A673 (cell line): ENCODE data around the gene KCNG2. TPM values are rescaled to one million over a fixed set of nuclear protein-coding genes. Genes with fewer than 3 reads are reported as not detected.

Experiments used
- BruUV-seq: library from RNA; stranded (reverse); fragments of 400-500 nt; replicated peaks from 2 replicates; lab custom pipeline; 2021; lab: Mats Ljungman, UMichigan
- CTCF ChIA-PET: fragments of 300-600 bp; sonication (Branson Sonifier 250); formaldehyde crosslinking; loops from one replicate; lab custom pipeline; 2022; ENCODE audit warnings: antibody characterized with exemption; lab: Charles Lee
- POLR2A ChIA-PET: fragments of 300-600 bp; sonication (Branson Sonifier 250); formaldehyde crosslinking; loops from one replicate; lab custom pipeline; 2022; ENCODE audit warnings: antibody characterized with exemption; ENCODE audit not compliant: low non-redundant PET; lab: Charles Lee
- DNase-seq: peaks from one replicate; pipeline ENCODE4 v3.0.0-alpha.2; 2015; ENCODE audit warnings: low spot score
- H3K27ac ChIP-seq: fragments of 200-600 bp; sonication (generic); 2 replicates; pipeline ENCODE4 v1.5.1; 2016; ENCODE audit warnings: mixed run types, low read depth, mild to moderate bottlenecking, mixed read lengths, antibody characterized with exemption, low read length; ENCODE audit not compliant: poor library complexity, severe bottlenecking
- H3K27me3 ChIP-seq: fragments of 200-600 bp; sonication (generic); replicated peaks from 2 replicates; pipeline ENCODE4 v1.6.1; 2017; ENCODE audit warnings: mixed run types, low read depth, mild to moderate bottlenecking, mixed read lengths, antibody characterized with exemption, low read length; ENCODE audit not compliant: insufficient read depth, poor library complexity
- H3K36me3 ChIP-seq: fragments of 200-600 bp; sonication (generic); 2 replicates; pipeline ENCODE4 v1.6.1; 2016; ENCODE audit warnings: mixed run types, mild to moderate bottlenecking, mixed read lengths, antibody characterized with exemption, low read length; ENCODE audit not compliant: insufficient read depth, poor library complexity, severe bottlenecking
- H3K4me1 ChIP-seq: fragments of 200-600 bp; sonication (generic); 2 replicates; pipeline ENCODE4 v1.6.1; 2017; ENCODE audit warnings: mixed run types, mild to moderate bottlenecking, mixed read lengths, antibody characterized with exemption, low read length; ENCODE audit not compliant: insufficient read depth, poor library complexity, severe bottlenecking
- H3K4me3 ChIP-seq: fragments of 200-600 bp; sonication (generic); 2 replicates; pipeline ENCODE4 v1.5.1; 2016; ENCODE audit warnings: low read depth, mixed run types, mild to moderate bottlenecking, mixed read lengths, low read length; ENCODE audit not compliant: poor library complexity, severe bottlenecking
- H3K9me3 ChIP-seq: fragments of 200-600 bp; sonication (generic); 2 replicates; pipeline ENCODE4 v1.6.1; 2016; ENCODE audit warnings: mixed run types, low read depth, mild to moderate bottlenecking, mixed read lengths, antibody characterized with exemption, low read length; ENCODE audit not compliant: poor library complexity, severe bottlenecking
- CTCF ChIP-seq: fragments of 300-800, 200-600 bp; sonication (generic); conservative IDR thresholded peaks from 2 replicates; pipeline ENCODE4 v1.5.1; 2017; ENCODE audit warnings: low read depth, mild to moderate bottlenecking, antibody characterized with exemption, low read length, moderate library complexity, mixed read lengths
- EZH2 ChIP-seq: fragments of 200-600 bp; sonication (generic); IDR thresholded peaks from 2 replicates; pipeline ENCODE4 v1.6.1; 2017; ENCODE audit warnings: borderline replicate concordance, low read depth, mild to moderate bottlenecking, mixed read lengths, antibody characterized with exemption, low read length; ENCODE audit not compliant: poor library complexity, severe bottlenecking
- intact Hi-C: fragments of 100-400 bp; cut with micrococcal nuclease; formaldehyde crosslinking; loops from one replicate; pipeline ENCODE4 v1.10.0; 2022; ENCODE audit not compliant: unreplicated experiment
- total RNA-seq: library from RNA; stranded (reverse); gene quantifications from 2 replicates; pipeline ENCODE4 v1.2.3, GENCODE V29; 2021

Gene KCNG2
- total RNA-seq, 1 experiment from 2014 or later = not detected

- no peaks in the 10 kb centered on the region for H3K9me3 ChIP-seq
- H3K4me1 ChIP-seq = peaks cover 4% of the 10 kb centered on the region
- no peak overlapping the region for H3K27ac ChIP-seq
- TF ChIP-seq EZH2 = no peak
- no peak for TF ChIP-seq CTCF
- no TSS peak for BruUV-seq
- H3K36me3 ChIP-seq = no peaks in the 10 kb centered on the region
- intact Hi-C loops = no loop called here
- CTCF ChIA-PET = no interaction called here
- POLR2A ChIA-PET = no interaction called here
- H3K27me3 ChIP-seq = no peaks in the 10 kb centered on the region
- DNase-seq = no peak
- H3K4me3 ChIP-seq = no peak overlapping the region
Measured at GRCh38 chr18:79853993-79854364, 56.2 kb downstream of the KCNG2 start.

- DNase-seq = no peak
- TF ChIP-seq EZH2 (no peak), CTCF (no peak)
- no peaks in the 10 kb centered on the region for H3K36me3 ChIP-seq
- no peaks in the 10 kb centered on the region for H3K27me3 ChIP-seq
- ChIA-PET CTCF (no interaction called here), POLR2A (no interaction called here)
- peaks cover 4% of the 10 kb centered on the region for H3K4me1 ChIP-seq
- no peak overlapping the region for H3K4me3 ChIP-seq
- H3K27ac ChIP-seq = no peak overlapping the region
- intact Hi-C loops = no loop called here
- no peaks in the 10 kb centered on the region for H3K9me3 ChIP-seq
- BruUV-seq = no TSS peak
Measured at GRCh38 chr18:79855147-79855933, 57.6 kb downstream of the KCNG2 start.

GRCh38 chr18:79856119-79857007 lies 58.6 kb downstream of the KCNG2 start:
- TF ChIP-seq CTCF = no peak
- TF ChIP-seq EZH2 = no peak
- H3K27me3 ChIP-seq = peaks cover 8% of the 10 kb centered on the region
- no TSS peak for BruUV-seq
- H3K27ac ChIP-seq = no peak overlapping the region
- no peak overlapping the region for H3K4me3 ChIP-seq
- intact Hi-C loops = no loop called here
- peak; percentile 78 for DNase-seq
- H3K4me1 ChIP-seq = peaks cover 4% of the 10 kb centered on the region
- ChIA-PET POLR2A (no interaction called here), CTCF (no interaction called here)
- H3K9me3 ChIP-seq = no peaks in the 10 kb centered on the region
- no peaks in the 10 kb centered on the region for H3K36me3 ChIP-seq
